GM19395 (cell line): ENCODE measurements around the gene ACTN1.

ENCODE experiments used
- ATAC-seq: cut with Tn5 transposase; IDR thresholded peaks from one replicate; pipeline ENCODE4 v1.9.1; 2021; ENCODE audit warnings: mild to moderate bottlenecking, moderate library complexity; ENCODE audit not compliant: unreplicated experiment

The ACTN1 gene

DNA sequence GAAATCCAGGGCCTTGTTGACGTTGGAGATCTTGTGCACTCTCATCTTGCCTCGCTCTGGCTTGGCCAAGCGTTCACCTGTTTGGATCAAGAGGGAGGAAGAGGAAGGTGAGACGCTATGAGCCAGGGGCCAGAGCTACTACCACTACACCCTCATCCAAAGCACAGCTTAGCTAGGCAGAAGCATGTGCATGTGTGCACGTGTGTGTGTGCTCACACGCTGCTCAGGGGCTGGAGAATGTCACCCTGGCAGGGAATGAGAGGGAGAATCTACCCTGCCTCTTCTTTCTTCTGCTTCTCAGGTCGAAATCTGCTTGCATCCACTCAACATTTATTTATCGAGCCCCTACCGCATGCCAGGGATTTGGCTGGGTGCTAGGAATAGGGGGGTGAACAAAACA is 58.1 kb downstream of the ACTN1 start:
- no peak for ATAC-seq

- ATAC-seq, result no peak
Observed at GRCh38 chr14:68919129-68919927, 59.8 kb downstream of the ACTN1 start.

- ATAC-seq, result no peak
Observed at GRCh38 chr14:68918612-68919011, 60.5 kb downstream of the ACTN1 start.

DNA sequence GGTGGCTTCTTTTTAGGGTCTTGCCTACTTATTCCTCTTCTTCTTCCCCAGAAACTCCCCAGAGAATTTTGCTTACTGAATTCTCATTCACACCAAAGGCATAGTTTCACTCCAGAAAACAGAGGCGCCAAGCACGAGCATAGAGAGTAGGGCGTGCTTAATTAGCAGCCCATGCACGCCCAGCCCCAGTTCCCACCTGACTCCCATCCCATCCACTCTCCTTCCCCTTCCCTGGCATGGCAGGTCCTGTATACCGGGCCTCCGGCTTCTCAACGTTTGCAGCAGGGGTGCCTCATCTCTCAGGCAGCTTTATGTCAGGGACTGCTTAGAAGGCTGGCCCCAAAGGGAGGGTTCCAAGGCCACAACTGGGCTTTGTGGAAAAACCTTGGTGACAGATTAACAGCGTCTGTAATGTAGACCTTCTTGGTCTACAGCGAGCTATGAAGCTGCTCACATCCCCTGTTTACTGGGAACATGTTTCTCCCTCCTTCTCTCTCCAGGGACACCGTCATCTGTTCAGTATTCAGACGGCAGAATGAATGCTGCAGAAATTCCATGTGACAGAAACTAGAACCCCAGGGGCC is 62.7 kb downstream of the ACTN1 start:
- no peak for ATAC-seq

DNA sequence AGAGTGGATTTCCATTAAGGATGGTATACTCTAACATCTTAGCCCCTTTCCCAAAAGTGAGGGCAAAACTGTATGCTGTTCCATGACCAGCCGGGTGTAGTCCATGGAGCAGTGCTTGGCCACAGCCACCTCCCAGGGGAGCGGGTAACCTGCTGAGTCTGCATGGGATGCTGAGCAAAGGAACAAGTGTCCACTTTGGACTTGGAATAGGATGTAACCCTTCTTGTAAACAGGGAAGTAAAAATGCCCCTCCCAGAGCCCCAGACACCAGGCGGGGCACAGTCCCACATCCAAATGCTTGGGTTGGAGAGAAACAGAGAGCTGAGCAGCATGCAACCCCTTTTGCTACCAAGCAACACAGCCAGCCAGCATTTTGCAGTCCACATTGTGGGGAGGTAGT is 65.6 kb downstream of the ACTN1 start:
- ATAC-seq, result no peak

DNA sequence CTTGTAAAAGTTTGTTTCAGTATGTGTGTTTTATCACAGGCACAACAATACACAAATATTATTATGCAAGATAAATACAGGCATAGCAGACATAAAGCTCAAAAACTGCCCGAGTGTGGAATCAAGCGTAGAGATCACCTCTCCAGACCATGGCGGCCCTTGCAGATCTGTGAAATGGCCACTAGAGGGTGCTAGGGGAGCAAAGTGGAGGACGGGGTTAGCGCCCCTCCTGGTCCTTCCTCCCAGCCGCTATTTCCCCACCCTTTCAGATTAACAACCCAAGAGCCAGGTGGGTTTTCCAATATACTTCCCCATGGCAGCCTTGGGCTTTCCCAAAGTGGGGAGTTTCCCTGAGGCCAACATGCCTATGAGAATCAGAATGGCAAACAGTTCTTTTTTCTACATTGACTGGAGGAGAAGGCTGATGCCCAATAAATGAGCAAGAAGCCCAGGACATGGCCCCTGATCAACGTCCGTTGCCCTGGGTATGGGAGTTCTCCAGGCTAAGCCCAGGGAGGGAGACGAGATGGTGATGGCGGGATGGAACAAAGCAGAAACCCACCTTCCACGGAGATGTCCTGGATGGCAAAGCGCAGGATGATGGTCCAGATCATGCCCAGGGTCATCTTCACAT is 67.4 kb downstream of the ACTN1 start:
- peak; percentile 81 for ATAC-seq

GRCh38 chr14:68910540-68910939 is 68.6 kb downstream of the ACTN1 start:
- ATAC-seq, result no peak

- ATAC-seq, result no peak
Observed at GRCh38 chr14:68908803-68909202, 70.3 kb downstream of the ACTN1 start.

DNA sequence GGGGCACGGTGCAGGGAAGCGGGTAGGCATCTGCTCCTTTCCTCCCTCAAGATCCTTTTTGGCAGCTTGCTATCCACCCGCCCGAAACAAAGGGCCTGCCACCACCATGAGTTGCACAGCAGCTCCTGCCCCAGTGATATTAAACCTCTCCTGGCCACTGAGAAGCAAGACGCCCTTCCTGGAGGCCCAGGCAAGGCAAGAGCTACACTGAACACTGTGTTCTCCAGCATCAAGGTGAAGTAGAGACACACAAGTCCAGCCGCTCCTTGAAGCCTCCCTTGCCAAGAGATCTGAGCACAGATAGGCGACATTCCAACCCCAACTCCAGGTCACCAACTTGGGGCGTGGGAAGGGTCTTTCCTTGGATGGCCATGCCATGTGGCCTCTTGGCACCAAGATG is 70.9 kb downstream of the ACTN1 start:
- no peak for ATAC-seq

GRCh38 chr14:68906439-68906838 is 72.7 kb downstream of the ACTN1 start:
- no peak for ATAC-seq

DNA sequence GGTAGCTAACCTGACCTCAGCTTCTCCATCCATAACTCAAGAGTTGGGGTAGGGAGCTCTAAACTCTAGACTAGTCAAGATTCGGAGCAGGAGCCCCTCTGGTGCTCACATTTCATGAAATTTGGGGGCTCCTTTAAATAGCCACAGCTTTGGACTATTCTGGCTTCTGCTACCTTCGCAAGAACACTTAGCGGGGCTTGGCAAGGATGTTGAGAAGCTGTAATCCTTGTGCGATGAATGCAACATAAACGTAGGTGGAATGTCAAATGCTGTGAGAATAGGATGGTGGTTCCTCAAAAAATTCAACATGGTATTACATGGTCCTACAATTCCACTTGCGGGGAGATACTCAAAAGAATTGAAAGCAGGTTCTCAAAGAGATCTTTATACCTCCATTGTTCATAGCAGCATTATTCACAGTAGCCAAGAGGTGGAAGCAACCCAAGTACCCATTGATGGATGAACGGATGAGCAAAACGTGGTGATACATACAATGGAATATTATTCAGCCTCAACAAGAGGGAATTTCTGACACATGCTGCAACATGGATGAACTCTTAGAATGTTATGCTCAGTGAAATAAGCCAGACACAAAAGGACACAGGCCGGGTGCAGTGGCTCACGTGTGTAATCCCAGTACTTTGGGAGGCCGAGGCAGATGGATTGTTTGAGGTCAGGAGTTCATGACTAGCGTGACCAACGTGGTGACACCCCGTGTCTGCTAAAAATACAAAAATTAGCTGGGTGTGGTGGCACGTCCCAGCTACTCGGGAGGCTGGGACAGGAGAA is 73.8 kb downstream of the ACTN1 start:
- ATAC-seq, result no peak

DNA sequence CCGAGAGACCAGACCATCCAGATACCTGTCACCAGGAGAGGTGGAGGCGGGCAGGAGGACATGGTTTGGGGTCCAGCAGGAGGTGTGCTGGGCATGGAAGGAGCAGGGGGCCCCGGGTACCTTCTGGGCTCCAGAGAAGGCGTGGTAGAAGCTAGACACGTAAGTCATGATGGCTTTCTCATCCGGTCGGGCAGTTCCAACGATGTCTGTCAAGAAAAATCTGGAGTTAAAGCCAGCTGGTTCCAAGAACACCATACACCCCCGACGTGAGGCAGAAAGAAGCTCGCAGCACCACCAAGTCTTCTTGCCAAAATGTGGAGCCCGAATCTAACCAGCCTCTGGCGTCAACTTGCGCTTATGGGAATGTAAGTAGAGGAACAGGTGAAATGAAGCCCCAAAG is 76.7 kb downstream of the ACTN1 start:
- ATAC-seq, result no peak

GRCh38 chr14:68899033-68899603 is 80.0 kb downstream of the ACTN1 start:
- no peak for ATAC-seq

GRCh38 chr14:68898248-68899032 is 80.7 kb downstream of the ACTN1 start:
- no peak for ATAC-seq

- ATAC-seq, result no peak
Observed at GRCh38 chr14:68897559-68898155, 81.4 kb downstream of the ACTN1 start.

DNA sequence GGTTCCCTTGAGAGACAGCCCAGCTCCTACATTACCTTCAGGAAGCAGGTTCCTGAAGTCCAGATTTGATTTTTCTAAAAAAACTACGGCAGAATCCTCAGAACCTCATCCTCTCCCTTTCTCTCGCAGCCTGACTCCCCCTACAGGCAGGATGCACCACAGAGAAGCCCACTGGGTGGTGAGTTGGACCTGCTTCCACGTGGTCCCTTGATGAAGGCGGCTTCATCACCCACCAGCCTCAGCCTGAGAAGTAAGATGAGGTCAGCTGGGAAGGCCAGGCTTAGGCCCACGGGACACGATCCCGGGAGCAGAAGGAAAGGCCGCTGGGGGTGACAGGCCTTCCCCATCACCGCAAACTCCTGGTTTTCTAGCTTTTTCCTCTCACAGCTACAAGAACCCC is 83.0 kb downstream of the ACTN1 start:
- ATAC-seq, result no peak

- ATAC-seq, result no peak
Observed at GRCh38 chr14:68894802-68895703, 84.0 kb downstream of the ACTN1 start.

DNA sequence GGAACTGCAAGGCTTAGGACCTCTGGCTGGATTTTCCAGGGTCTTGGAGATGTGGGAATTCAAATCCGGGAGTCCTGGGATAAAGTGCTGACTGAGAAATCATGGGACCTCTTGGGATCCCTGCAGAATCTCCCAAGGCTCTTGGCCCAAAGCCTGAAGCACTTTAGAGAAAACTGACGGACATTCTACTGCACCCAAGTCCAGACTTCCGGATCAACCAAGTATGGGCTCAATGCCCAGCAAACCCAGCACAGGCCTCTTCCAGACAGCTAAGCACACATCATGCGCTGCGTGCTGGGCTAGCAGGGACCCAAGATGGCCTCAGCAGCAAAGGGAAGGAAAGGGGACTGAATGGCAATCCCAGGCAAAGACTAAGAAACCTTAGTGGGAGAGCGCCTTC is 85.0 kb downstream of the ACTN1 start:
- ATAC-seq, result no peak

- no peak for ATAC-seq
Observed at GRCh38 chr14:68893566-68893965, 85.5 kb downstream of the ACTN1 start.
